IPS-NIHi7 (cell line): ENCODE results near the gene THRA.
A peak's percentile ranks its signal among the peaks of the same experiment; 100 is the strongest.

Experiments
- DNase-seq: peaks from one replicate; pipeline ENCODE4 v3.0.0; 2012; ENCODE audit warnings: mixed read lengths; ENCODE audit errors: extremely low spot score

THRA gene

GRCh38 chr17:40062329-40063186 lies at the start of gene THRA:
Gene THRA, plus strand, starts transcription at chr17:40062965. Its CDS starts 11,524 bp downstream, at chr17:40074489.
- DNase-seq: peak; percentile 85

GRCh38 chr17:40014375-40014980 lies 48.3 kb upstream of the THRA start:
- no peak for DNase-seq

- no peak for DNase-seq
These were observed 47.5 kb upstream of the THRA start, which contains the start of gene CSF3 for GRCh38 chr17:40015005-40015997. Gene CSF3, plus strand, starts transcription at chr17:40015440. Its CDS starts 35 bp downstream, at chr17:40015475.

GRCh38 chr17:40015998-40016985 lies 46.5 kb upstream of the THRA start:
- DNase-seq: no peak

DNA sequence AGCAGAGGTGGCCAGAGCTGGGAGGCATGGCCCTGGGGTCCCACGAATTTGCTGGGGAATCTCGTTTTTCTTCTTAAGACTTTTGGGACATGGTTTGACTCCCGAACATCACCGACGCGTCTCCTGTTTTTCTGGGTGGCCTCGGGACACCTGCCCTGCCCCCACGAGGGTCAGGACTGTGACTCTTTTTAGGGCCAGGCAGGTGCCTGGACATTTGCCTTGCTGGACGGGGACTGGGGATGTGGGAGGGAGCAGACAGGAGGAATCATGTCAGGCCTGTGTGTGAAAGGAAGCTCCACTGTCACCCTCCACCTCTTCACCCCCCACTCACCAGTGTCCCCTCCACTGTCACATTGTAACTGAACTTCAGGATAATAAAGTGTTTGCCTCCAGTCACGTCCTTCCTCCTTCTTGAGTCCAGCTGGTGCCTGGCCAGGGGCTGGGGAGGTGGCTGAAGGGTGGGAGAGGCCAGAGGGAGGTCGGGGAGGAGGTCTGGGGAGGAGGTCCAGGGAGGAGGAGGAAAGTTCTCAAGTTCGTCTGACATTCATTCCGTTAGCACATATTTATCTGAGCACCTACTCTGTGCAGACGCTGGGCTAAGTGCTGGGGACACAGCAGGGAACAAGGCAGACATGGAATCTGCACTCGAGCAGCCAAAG lies 45.2 kb upstream of the THRA start:
- DNase-seq: no peak

DNA sequence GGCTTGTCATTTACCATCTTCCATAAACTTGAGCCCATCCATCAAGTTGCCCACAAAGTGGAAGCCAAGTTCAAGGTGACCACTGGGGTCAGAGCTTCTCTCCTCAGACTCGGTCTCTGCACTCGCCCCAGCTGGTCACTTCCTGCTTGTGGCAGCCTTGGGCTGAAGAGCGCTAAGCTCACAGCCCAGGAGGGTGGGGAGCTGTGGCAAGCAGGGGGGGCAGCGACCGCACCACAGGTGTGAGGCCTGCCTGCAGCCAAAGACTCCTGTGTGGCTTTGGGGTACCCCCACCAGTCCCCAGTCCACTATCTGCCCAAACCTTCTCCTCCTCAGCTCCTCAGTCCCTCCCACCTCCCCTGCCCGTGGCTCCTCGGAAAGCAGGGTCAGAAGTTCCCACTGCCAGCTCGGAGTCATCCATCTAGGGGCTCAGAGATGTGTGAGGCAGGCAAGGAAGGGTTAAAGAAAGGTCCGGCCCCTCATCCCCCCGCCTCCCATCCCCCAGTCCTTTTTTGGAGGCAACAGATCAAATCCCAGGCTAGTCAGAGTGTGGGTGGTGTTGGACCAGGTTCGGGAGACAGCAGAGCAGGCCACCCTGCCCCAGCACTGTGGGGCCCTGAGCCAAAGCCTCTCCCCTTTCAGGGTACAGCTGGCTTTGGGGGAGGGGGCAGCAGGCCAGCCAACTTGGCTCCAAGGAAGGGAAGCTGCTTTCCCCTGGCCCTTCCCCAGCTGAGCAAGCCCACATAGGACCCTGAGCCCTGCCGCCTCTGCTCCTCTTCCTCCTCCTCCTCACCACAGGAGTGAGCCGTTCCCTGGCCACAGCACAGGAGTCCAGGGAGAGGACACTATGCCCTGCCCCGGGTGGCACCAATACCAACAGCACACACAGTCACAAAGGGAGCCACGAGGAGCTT lies 44.3 kb upstream of the THRA start:
- DNase-seq: peak; percentile 78

DNA sequence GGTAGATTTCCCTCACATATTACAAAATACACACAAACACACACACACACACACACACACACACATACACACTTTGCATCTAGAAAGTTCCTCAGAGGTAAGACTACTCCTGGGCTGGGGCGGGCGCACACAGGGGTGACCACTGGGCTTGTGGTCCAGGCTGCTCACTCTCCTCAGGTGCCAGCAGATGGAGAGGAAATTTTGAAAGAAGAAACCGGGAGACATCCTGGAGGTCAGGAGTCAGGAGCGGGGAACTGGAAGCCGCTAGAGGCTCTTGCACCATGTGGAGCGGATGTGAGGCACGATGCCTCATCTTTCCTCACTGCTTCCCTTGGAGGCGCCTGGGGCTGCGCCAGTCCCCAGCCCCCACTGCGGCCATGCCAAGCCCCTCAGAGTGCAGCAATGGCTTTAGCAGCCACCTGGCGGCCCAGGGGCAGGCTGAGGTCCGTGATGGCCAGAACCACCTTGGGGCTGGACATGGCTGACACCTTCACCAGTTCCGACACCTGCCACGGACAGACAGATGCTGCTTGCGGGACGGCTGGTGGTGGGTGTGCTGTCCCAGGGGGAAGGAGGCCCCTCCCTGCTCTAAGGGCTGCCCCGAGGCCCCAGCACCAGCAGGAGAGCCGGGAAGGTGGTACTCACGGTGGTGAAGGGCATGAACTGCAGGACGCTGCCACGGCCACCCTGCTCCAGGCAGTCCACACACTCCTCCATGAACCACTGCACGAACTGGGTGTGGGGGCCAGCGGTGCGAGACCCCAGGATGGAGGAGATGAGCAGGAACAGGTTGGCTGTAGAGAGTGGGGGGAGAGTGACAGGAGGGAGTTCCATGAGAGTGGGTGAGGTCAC lies 43.4 kb upstream of the THRA start:
- no peak for DNase-seq

- no peak for DNase-seq
These were observed 42.6 kb upstream of the THRA start for GRCh38 chr17:40020146-40020545.

- DNase-seq: no peak
These were observed 41.3 kb upstream of the THRA start for GRCh38 chr17:40021451-40021971.

DNA sequence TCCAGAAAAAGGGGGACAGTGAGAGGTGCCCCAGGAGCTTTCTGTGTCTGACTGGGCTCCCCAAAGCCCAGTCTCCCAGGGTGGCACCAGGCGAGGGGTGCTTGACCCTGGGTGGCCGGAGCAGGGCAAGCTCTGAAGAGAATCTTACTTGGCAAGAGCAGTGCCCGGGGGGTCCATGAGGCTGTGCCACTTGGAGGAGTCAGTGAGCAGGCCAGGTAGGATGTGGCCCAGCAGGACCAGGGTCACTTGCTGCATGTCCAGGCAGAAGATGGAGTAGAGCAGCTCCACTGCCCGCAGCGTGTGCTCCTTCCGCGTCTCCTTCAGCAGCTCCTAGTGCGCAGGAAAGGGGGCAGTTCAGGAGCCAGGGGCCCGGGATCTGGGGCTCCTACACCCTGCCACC lies 40.3 kb upstream of the THRA start:
- DNase-seq: no peak

GRCh38 chr17:40022961-40023541 lies 39.7 kb upstream of the THRA start:
- DNase-seq: no peak

- DNase-seq: no peak
These were observed 39.0 kb upstream of the THRA start for GRCh38 chr17:40023590-40024292.

GRCh38 chr17:40024901-40025300 lies 37.9 kb upstream of the THRA start:
- DNase-seq: no peak

- no peak for DNase-seq
These were observed 37.2 kb upstream of the THRA start for GRCh38 chr17:40025559-40025958.

- DNase-seq: no peak
These were observed 36.6 kb upstream of the THRA start for GRCh38 chr17:40025991-40026815.
